ENCODE data around the gene HEATR5B. TPM values are rescaled to one million over a fixed set of nuclear protein-coding genes. Genes with fewer than 3 reads are reported as not detected.
"Not testable (repeated sequence)": the region's sequence is repeated elsewhere in the genome, so short reads cannot be mapped to it uniquely, and the experiment has no call there.

HEATR5B gene
- total and polyA plus RNA-seq, 4 donors: 6.5 to 54.9 (median 16.1) TPM

- Histone ChIP-seq H3K4me1 (ENCODE audit: control insufficient read depth in 5 of 5, insufficient read depth in 5 of 5, low read length in 5 of 5) (peaks cover 0 to 9% (median 0%) of the 10 kb centered on the region in 5 donors), H3K27ac (ENCODE audit: low read depth in 1 of 2, low read length in 1 of 2) (peak overlapping the region in 1 of 2 donors; percentile 45), H3K27me3 (ENCODE audit: control insufficient read depth in 3 of 3, insufficient read depth in 3 of 3, low read length in 2 of 3) (no peaks in the 10 kb centered on the region), H3K36me3 (ENCODE audit: control insufficient read depth in 4 of 4, insufficient read depth in 4 of 4, low read length in 4 of 4) (no peaks in the 10 kb centered on the region), H3K9me3 (ENCODE audit: control insufficient read depth in 4 of 4, insufficient read depth in 3 of 4, low read length in 3 of 4) (no peaks in the 10 kb centered on the region), H3K4me3 (no peak overlapping the region), H3K9ac (ENCODE audit: insufficient read depth in 1 of 2, low read length in 2 of 2) (no peak overlapping the region)
- 95 to 97% methylated on average over 4 of the region's 4 CpGs for WGBS, 2 donors
- ATAC-seq (ENCODE audit: insufficient read depth, low FRiP score): no peak
- DNase-seq: no peak
- TF ChIP-seq CTCF (IDR thresholded peaks at IDR 0.05; ENCODE audit: control extremely low read depth, extremely low read depth): no peak
Measured at GRCh38 chr2:36941867-36942266, 142.3 kb downstream of the HEATR5B start.

- not testable (repeated sequence) for H3K4me1 ChIP-seq (ENCODE audit: control insufficient read depth in 5 of 5, insufficient read depth in 5 of 5, low read length in 5 of 5); ATAC-seq (ENCODE audit: insufficient read depth, low FRiP score); H3K36me3 ChIP-seq (ENCODE audit: control insufficient read depth in 4 of 4, insufficient read depth in 4 of 4, low read length in 4 of 4)
Measured at GRCh38 chr2:36936526-36936925, 147.6 kb downstream of the HEATR5B start.

GRCh38 chr2:36931688-36932087 is 152.5 kb downstream of the HEATR5B start:
- WGBS, 2 donors: 97 to 98% methylated on average over 6 of the region's 6 CpGs
- H3K27ac ChIP-seq (ENCODE audit: low read depth in 1 of 2, low read length in 1 of 2); DNase-seq; H3K9me3 ChIP-seq (ENCODE audit: control insufficient read depth in 4 of 4, insufficient read depth in 3 of 4, low read length in 3 of 4); H3K9ac ChIP-seq (ENCODE audit: insufficient read depth in 1 of 2, low read length in 2 of 2); H3K27me3 ChIP-seq (ENCODE audit: control insufficient read depth in 3 of 3, insufficient read depth in 3 of 3, low read length in 2 of 3); ATAC-seq (ENCODE audit: insufficient read depth, low FRiP score); H3K4me3 ChIP-seq; H3K36me3 ChIP-seq (ENCODE audit: control insufficient read depth in 4 of 4, insufficient read depth in 4 of 4, low read length in 4 of 4): not testable (repeated sequence)
- H3K4me1 ChIP-seq (ENCODE audit: control insufficient read depth in 5 of 5, insufficient read depth in 5 of 5, low read length in 5 of 5): peaks cover 0 to 11% (median 3%) of the 10 kb centered on the region in 5 donors

More at GRCh38 chr2:36936526-36936925, 147.6 kb downstream of the HEATR5B start:
- not testable (repeated sequence) for H3K9ac ChIP-seq (ENCODE audit: insufficient read depth in 1 of 2, low read length in 2 of 2); H3K27me3 ChIP-seq (ENCODE audit: control insufficient read depth in 3 of 3, insufficient read depth in 3 of 3, low read length in 2 of 3); H3K27ac ChIP-seq (ENCODE audit: low read depth in 1 of 2, low read length in 1 of 2); DNase-seq; H3K4me3 ChIP-seq; H3K9me3 ChIP-seq (ENCODE audit: control insufficient read depth in 4 of 4, insufficient read depth in 3 of 4, low read length in 3 of 4)

Other genes starting within 250 kb of the HEATR5B start
- gene STRN, start 117.8 kb downstream of the HEATR5B start, total RNA-seq: 10 to 100 TPM; 24.5 to 35.9 TPM
- gene STRN, start 117.8 kb downstream of the HEATR5B start, polyA plus RNA-seq: 1 to 10 TPM; 3.7 to 6.9 TPM
- 1 to 10 TPM; 7.7 to 7.8 TPM for gene GPATCH11, start 146 bp upstream of the HEATR5B start, total RNA-seq
- 1 to 10 TPM; 2.9 to 5.3 TPM for gene GPATCH11, start 146 bp upstream of the HEATR5B start, polyA plus RNA-seq
- 10 to 100 TPM; 30.2 to 40.1 TPM for gene EIF2AK2, start 72.6 kb upstream of the HEATR5B start, total RNA-seq
- gene EIF2AK2, start 72.6 kb upstream of the HEATR5B start, polyA plus RNA-seq: 1 to 10 TPM; 7.5 to 9.5 TPM
- not detected for gene SULT6B1, start 104.3 kb upstream of the HEATR5B start, total RNA-seq
- gene SULT6B1, start 104.3 kb upstream of the HEATR5B start, polyA plus RNA-seq: not detected
- 10 to 100 TPM; 28.9 to 30.3 TPM for gene CEBPZOS, start 112.1 kb upstream of the HEATR5B start, total RNA-seq
- 10 to 100 TPM; 19.5 to 59.4 TPM for gene CEBPZOS, start 112.1 kb upstream of the HEATR5B start, polyA plus RNA-seq
- gene CEBPZ, start 147.2 kb upstream of the HEATR5B start, total RNA-seq: 10 to 100 TPM; 36.7 to 51.3 TPM
- gene CEBPZ, start 147.2 kb upstream of the HEATR5B start, polyA plus RNA-seq: 10 to 100 TPM; 38.6 to 66.7 TPM
- gene NDUFAF7, start 147.3 kb upstream of the HEATR5B start, total RNA-seq: 10 to 100 TPM; 13.1 to 25.3 TPM
- gene NDUFAF7, start 147.3 kb upstream of the HEATR5B start, polyA plus RNA-seq: 10 to 100 TPM in 1 of 2 donors, 1 to 10 TPM in 1; 9.2 to 16.4 TPM
- 10 to 100 TPM; 33.5 to 60.8 TPM for gene PRKD3, start 240.5 kb upstream of the HEATR5B start, total RNA-seq
- gene PRKD3, start 240.5 kb upstream of the HEATR5B start, polyA plus RNA-seq: 10 to 100 TPM in 1 of 2 donors, 1 to 10 TPM in 1; 6.4 to 11.6 TPM

All from lung (tissue), 12 donors.